Measurements from ENCODE around the gene PTPRR. TPM values are rescaled to one million over a fixed set of nuclear protein-coding genes. Genes with fewer than 3 reads are reported as not detected.

The PTPRR gene
- polyA plus RNA-seq, 1 of the 3 experiments (the other 2 are of a cell fraction) = 1.4 TPM

GRCh38 chr12:70794131-70794530, 126.4 kb downstream of the PTPRR start:
- Histone ChIP-seq H3K27ac (ENCODE audit: low read depth in 2 of 2, low read length in 1 of 2) (no peak overlapping the region; a peak in 1 of 4 replicates), H3K4me3 (ENCODE audit: low read depth in 2 of 2, low read length in 1 of 2) (no peak overlapping the region), H3K4me2 (no peak overlapping the region), H3K9me3 (no peaks in the 10 kb centered on the region), H3K4me1 (ENCODE audit: control insufficient read depth in 1 of 2, insufficient read depth in 2 of 2, low read depth in 1 of 2, low read length in 1 of 2) (no peaks in the 10 kb centered on the region), H3F3A (replicated peaks; ENCODE audit: insufficient read depth) (no peaks in the 10 kb centered on the region), H4K20me1 (ENCODE audit: insufficient read depth) (no peaks in the 10 kb centered on the region), H3K27me3 (ENCODE audit: insufficient read depth) (0 out of 2 replicates have a peak, but pooled peaks cover 5% of the 10 kb centered on the region), H3K9me2 (no peaks in the 10 kb centered on the region), H3K9ac (no peak overlapping the region), H3K36me3 (replicated peaks in 1 of 2; ENCODE audit: control insufficient read depth in 1 of 2, insufficient read depth in 2 of 2, low read length in 1 of 2) (no peaks in the 10 kb centered on the region), H3K79me2 (ENCODE audit: insufficient read depth) (no peaks in the 10 kb centered on the region), H2AFZ (ENCODE audit: low read depth) (no peak overlapping the region)
- ChIA-PET POLR2A (no interaction called here), CTCF (interaction anchor here (0.6 to 0.8 kb wide), 3 partner anchors 56 to 1052 kb away, joined by 3 to 4 read pairs (median 4); no protein-coding TSS in a partner anchor)
- TF ChIP-seq RXRA (IDR thresholded peaks at IDR 0.05; ENCODE audit: borderline replicate concordance, low read depth) (no peak), CHD2 (IDR thresholded peaks at IDR 0.05; ENCODE audit: low read length, partially characterized antibody) (no peak), GATA2 (CRISPR knock-in tag; IDR thresholded peaks at IDR 0.05) (no peak), RCOR1 (IDR thresholded peaks at IDR 0.05; ENCODE audit: low read length) (no peak), ELF1 (IDR thresholded peaks at IDR 0.05) (no peak), REST (IDR thresholded peaks at IDR 0.05; ENCODE audit: low read depth, low read length) (no peak), FOSL2 (IDR thresholded peaks at IDR 0.05; ENCODE audit: borderline replicate concordance, low read depth) (no peak), TCF12 (IDR thresholded peaks at IDR 0.05) (no peak), USF1 (IDR thresholded peaks at IDR 0.05; ENCODE audit: borderline replicate concordance, low read depth) (no peak), ZBTB33 (IDR thresholded peaks at IDR 0.05; ENCODE audit: borderline replicate concordance, low read depth) (no peak)
- DNase-seq = no peak

GRCh38 chr12:70788774-70789173, 131.8 kb downstream of the PTPRR start:
- Histone ChIP-seq H3K36me3 (replicated peaks in 1 of 2; ENCODE audit: control insufficient read depth in 1 of 2, insufficient read depth in 2 of 2, low read length in 1 of 2) (no peaks in the 10 kb centered on the region), H3K9ac (no peak overlapping the region), H3K27me3 (ENCODE audit: insufficient read depth) (0 out of 2 replicates have a peak, but pooled peaks cover 5% of the 10 kb centered on the region), H3K4me3 (ENCODE audit: low read depth in 2 of 2, low read length in 1 of 2) (no peak overlapping the region), H3K9me2 (no peaks in the 10 kb centered on the region), H3F3A (replicated peaks; ENCODE audit: insufficient read depth) (no peaks in the 10 kb centered on the region), H3K27ac (ENCODE audit: low read depth in 2 of 2, low read length in 1 of 2) (peak overlapping the region in 1 of 2 experiments; percentile 85; a peak in 2 of 4 replicates), H3K9me3 (no peaks in the 10 kb centered on the region), H4K20me1 (ENCODE audit: insufficient read depth) (no peaks in the 10 kb centered on the region), H3K4me1 (ENCODE audit: control insufficient read depth in 1 of 2, insufficient read depth in 2 of 2, low read depth in 1 of 2, low read length in 1 of 2) (peaks cover 0 to 5% of the 10 kb centered on the region in 2 experiments; a peak in 2 of 4 replicates), H2AFZ (ENCODE audit: low read depth) (no peak overlapping the region), H3K79me2 (ENCODE audit: insufficient read depth) (no peaks in the 10 kb centered on the region), H3K4me2 (no peak overlapping the region)
- TF ChIP-seq SIN3A (IDR thresholded peaks at IDR 0.05; ENCODE audit: borderline replicate concordance, low read depth, low read length) (no peak), EP300 (IDR thresholded peaks at IDR 0.05; ENCODE audit: borderline replicate concordance in 1 of 2, low read depth in 1 of 2, low read length in 1 of 2) (0 out of 4 replicates have a peak, but pooled peaks of 1 of the 2 experiments have one; percentile 22)
- ChIA-PET CTCF (interaction anchor here (0.8 to 1.2 kb wide), 2 partner anchors 33 to 55 kb away, joined by 4 read pairs; no protein-coding TSS in a partner anchor), POLR2A (no interaction called here)
- DNase-seq = no peak
- 55% methylated on average over 5 of the region's 5 CpGs for WGBS (ENCODE audit: low lambda C conversion rate)
